H1 (cell line): ENCODE data around the gene CYSRT1.

ENCODE experiments used
- CEBPB ChIP-seq: IDR thresholded peaks from 2 replicates; pipeline ENCODE4 v1.6.1; 2012; ENCODE audit warnings: low read depth, low read length
- CHD2 ChIP-seq: IDR thresholded peaks from 2 replicates; pipeline ENCODE4 v1.6.1; 2012; ENCODE audit warnings: low read length, improper control_type of control experiment
- CHD7 ChIP-seq: fragments of 300-600 bp; sonication (generic); IDR thresholded peaks from 2 replicates; pipeline ENCODE4 v1.7.1; 2012; ENCODE audit warnings: low read length, moderate library complexity, mild to moderate bottlenecking, inconsistent platforms; ENCODE audit not compliant: insufficient replicate concordance
- CTCF ChIP-seq, 3 experiments: IDR thresholded peaks; 1 replicate in 2 of 3; 2 replicates in 1 of 3; pipeline versions ENCODE4 v1.5.1 to v1.6.1; 2011; ENCODE audit warnings: low read length in 3 of 3, mild to moderate bottlenecking in 3 of 3, inconsistent platforms in 2 of 3, low read depth in 1 of 3, moderate library complexity in 1 of 3; ENCODE audit not compliant: insufficient read depth in 1 of 3; ENCODE audit errors: control extremely low read depth in 1 of 3
- POLR2AphosphoS5 ChIP-seq: IDR thresholded peaks from 2 replicates; pipeline ENCODE4 v1.6.1; 2011; ENCODE audit warnings: low read depth, low read length
- RAD21 ChIP-seq, 2 experiments: IDR thresholded peaks in 1 of 2; conservative IDR thresholded peaks in 1 of 2; 2 replicates each; pipeline ENCODE4 v1.6.1; 2011; ENCODE audit warnings: low read depth in 2 of 2, low read length in 2 of 2, improper control_type of control experiment in 1 of 2, inconsistent platforms in 1 of 2, mild to moderate bottlenecking in 1 of 2, moderate library complexity in 1 of 2
- SIN3A ChIP-seq, 2 experiments: IDR thresholded peaks in 1 of 2; conservative IDR thresholded peaks in 1 of 2; 2 replicates each; pipeline ENCODE4 v1.6.1; 2011 to 2012; ENCODE audit warnings: low read length in 2 of 2, improper control_type of control experiment in 1 of 2, low read depth in 1 of 2, mild to moderate bottlenecking in 1 of 2
- TCF12 ChIP-seq: IDR thresholded peaks from 2 replicates; pipeline ENCODE4 v1.6.1; 2011; ENCODE audit warnings: low read depth, mild to moderate bottlenecking, low read length

GRCh38 chr9:137256362-137256761 is 31.4 kb downstream of the CYSRT1 start:
- no peak for TF ChIP-seq CTCF (IDR thresholded peaks at IDR 0.05; ENCODE audit: control extremely low read depth in 1 of 3, insufficient read depth in 1 of 3, low read depth in 1 of 3, low read length in 3 of 3)
- TF ChIP-seq CHD7 = no peak
- no peak for TF ChIP-seq POLR2AphosphoS5
- no peak for TF ChIP-seq RAD21 (IDR thresholded peaks at IDR 0.05 in 1 of 2, conservative IDR thresholded peaks at IDR 0.05 in 1 of 2; ENCODE audit: low read depth in 2 of 2, low read length in 2 of 2)
- no peak for TF ChIP-seq CEBPB
- no peak for TF ChIP-seq TCF12
- TF ChIP-seq SIN3A (conservative IDR thresholded peaks at IDR 0.05 in 1 of 2, IDR thresholded peaks at IDR 0.05 in 1 of 2; ENCODE audit: low read depth in 1 of 2, low read length in 2 of 2) = no peak
- no peak for TF ChIP-seq CHD2
